Measurements from ENCODE around the gene LAMB1. TPM values are rescaled to one million over a fixed set of nuclear protein-coding genes. Genes with fewer than 3 reads are reported as not detected.

The LAMB1 gene
- total RNA-seq, 1 experiment from 2014 or later: 32.0 TPM

GRCh38 chr7:107913851-107914250 lies 89.1 kb downstream of the LAMB1 start:
- ChIA-PET RAD21 (ENCODE audit: low non-redundant PET in 1 of 2, low total read pairs in 2 of 2, uncharacterized antibody in 2 of 2, unreplicated experiment in 2 of 2) (no interaction called here), CTCF (no interaction called here), POLR2A (no interaction called here)
- BruUV-seq (replicated peaks): no TSS peak
- no peaks in the 10 kb centered on the region for H3K27me3 ChIP-seq (ENCODE audit: insufficient read depth, low read length)
- peak; percentile 25 for TF ChIP-seq JUND (IDR thresholded peaks at IDR 0.05)
- no peak for TF ChIP-seq ZFX (IDR thresholded peaks at IDR 0.05)
- TF ChIP-seq FOSL1 (IDR thresholded peaks at IDR 0.05; ENCODE audit: low read depth): peak; percentile 43; the same call in 1 of the 2 replicates
- no peak overlapping the region for H2AFZ ChIP-seq (ENCODE audit: low read depth, low read length, poor library complexity, severe bottlenecking)
- H3K79me2 ChIP-seq (ENCODE audit: insufficient read depth, low read length): peaks cover 24% of the 10 kb centered on the region
- H3K9me2 ChIP-seq (ENCODE audit: insufficient read depth): no peaks in the 10 kb centered on the region
- H3K4me1 ChIP-seq (ENCODE audit: control insufficient read depth in 1 of 2, insufficient read depth in 2 of 2, low read length in 2 of 2): peaks cover 5 to 10% of the 10 kb centered on the region in 2 experiments; a peak in 3 of 4 replicates
- no peaks in the 10 kb centered on the region for H4K20me1 ChIP-seq (ENCODE audit: insufficient read depth)
- no peak overlapping the region for H3K9ac ChIP-seq (ENCODE audit: low read length)
- H3K9me3 ChIP-seq (ENCODE audit: control insufficient read depth in 1 of 2, insufficient read depth in 1 of 2, low read depth in 1 of 2, low read length in 2 of 2): no peaks in the 10 kb centered on the region
- ATAC-seq (no peak), DNase-seq (ENCODE audit: low read depth, low spot score) (no peak)
- no peak overlapping the region for H3K27ac ChIP-seq (ENCODE audit: low read depth, low read length)
- intact Hi-C loops (cut with micrococcal nuclease): no loop called here
- H3K4me3 ChIP-seq (replicated peaks in 1 of 2; ENCODE audit: low read depth in 1 of 2, low read length in 2 of 2): no peak overlapping the region
- peaks cover 30 to 44% of the 10 kb centered on the region in 2 experiments for H3K36me3 ChIP-seq (ENCODE audit: control insufficient read depth in 1 of 2, insufficient read depth in 2 of 2, low read length in 2 of 2)
- peak overlapping the region; percentile 19; the same call in 1 of the 2 replicates for H3K4me2 ChIP-seq (ENCODE audit: low read length)

GRCh38 chr7:107911981-107912380 lies 91.0 kb downstream of the LAMB1 start:
- Histone ChIP-seq H3K4me1 (ENCODE audit: control insufficient read depth in 1 of 2, insufficient read depth in 2 of 2, low read length in 2 of 2) (peaks cover 5 to 10% of the 10 kb centered on the region in 2 experiments; a peak in 3 of 4 replicates), H4K20me1 (ENCODE audit: insufficient read depth) (no peaks in the 10 kb centered on the region), H3K36me3 (ENCODE audit: control insufficient read depth in 1 of 2, insufficient read depth in 2 of 2, low read length in 2 of 2) (peaks cover 29 to 36% of the 10 kb centered on the region in 2 experiments), H3K9me2 (ENCODE audit: insufficient read depth) (no peaks in the 10 kb centered on the region), H3K9me3 (ENCODE audit: control insufficient read depth in 1 of 2, insufficient read depth in 1 of 2, low read depth in 1 of 2, low read length in 2 of 2) (no peaks in the 10 kb centered on the region), H3K4me3 (replicated peaks in 1 of 2; ENCODE audit: low read depth in 1 of 2, low read length in 2 of 2) (no peak overlapping the region), H3K27ac (ENCODE audit: low read depth, low read length) (no peak overlapping the region), H3K79me2 (ENCODE audit: insufficient read depth, low read length) (peaks cover 24% of the 10 kb centered on the region), H3K27me3 (ENCODE audit: insufficient read depth, low read length) (no peaks in the 10 kb centered on the region), H3K4me2 (ENCODE audit: low read length) (no peak overlapping the region), H2AFZ (ENCODE audit: low read depth, low read length, poor library complexity, severe bottlenecking) (no peak overlapping the region), H3K9ac (ENCODE audit: low read length) (no peak overlapping the region)
- intact Hi-C loops (cut with micrococcal nuclease): no loop called here
- CTCF ChIA-PET: interaction anchor here (0.7 kb wide), 1 partner anchor 234 kb away, joined by 3 read pairs; no protein-coding TSS in a partner anchor
- no TSS peak for BruUV-seq (replicated peaks)
- no peak for DNase-seq (ENCODE audit: low read depth, low spot score)
- ATAC-seq: no peak
- no peak for TF ChIP-seq RAD21 (IDR thresholded peaks at IDR 0.05; ENCODE audit: low read depth)
- no peak for TF ChIP-seq CBX3 (IDR thresholded peaks at IDR 0.05; ENCODE audit: low read depth)
- POLR2A ChIA-PET: interaction anchor here (0.7 kb wide), 1 partner anchor 11 kb away, joined by 3 read pairs; no protein-coding TSS in a partner anchor
- RAD21 ChIA-PET (ENCODE audit: low non-redundant PET in 1 of 2, low total read pairs in 2 of 2, uncharacterized antibody in 2 of 2, unreplicated experiment in 2 of 2): no interaction called here

Data from HCT116 (cell line).